SK-N-SH treated with all-trans-retinoic acid at 6 μM for 48 hours (cell line): ENCODE results near the gene SETMAR.

Experiments used
- ATAC-seq: fragments of 200-7000 bp; cut with Tn5 transposase; 3 replicates; pipeline ENCODE4 v1.9.1; 2020; ENCODE audit warnings: mild to moderate bottlenecking, moderate library complexity
- BACH2 ChIP-seq: fragments of 250-450 bp; sonication (Bioruptor Pico); IDR thresholded peaks from 2 replicates; pipeline ENCODE4 v1.9.0; 2021; ENCODE audit warnings: mild to moderate bottlenecking, borderline replicate concordance
- CREB5 ChIP-seq: fragments of 250-450 bp; sonication (Bioruptor Pico); IDR thresholded peaks from 2 replicates; pipeline ENCODE4 v1.5.1; 2020; ENCODE audit warnings: low read depth, mild to moderate bottlenecking, moderate library complexity
- ISL1 ChIP-seq: fragments of 250-450 bp; sonication (Bioruptor Pico); IDR thresholded peaks from 2 replicates; pipeline ENCODE4 v2.1.2; 2022; ENCODE audit warnings: mild to moderate bottlenecking, moderate library complexity
- OSR1 ChIP-seq: fragments of 250-450 bp; sonication (Bioruptor Pico); IDR thresholded peaks from 2 replicates; pipeline ENCODE4 v1.8.0; 2022; ENCODE audit warnings: moderate library complexity, mild to moderate bottlenecking, inconsistent platforms
- PATZ1 ChIP-seq: fragments of 250-450 bp; sonication (Bioruptor Pico); IDR thresholded peaks from 2 replicates; pipeline ENCODE4 v1.8.0; 2020; ENCODE audit warnings: mild to moderate bottlenecking, moderate library complexity, borderline replicate concordance
- POU6F1 ChIP-seq: fragments of 250-450 bp; sonication (Bioruptor Pico); IDR thresholded peaks from 2 replicates; pipeline ENCODE4 v1.8.0; 2021; ENCODE audit warnings: low read depth, mild to moderate bottlenecking, moderate library complexity, borderline replicate concordance
- PPARA ChIP-seq: fragments of 250-450 bp; sonication (Bioruptor Pico); IDR thresholded peaks from 2 replicates; pipeline ENCODE4 v1.5.0; 2020; ENCODE audit warnings: mild to moderate bottlenecking, borderline replicate concordance
- RARB ChIP-seq: fragments of 250-450 bp; sonication (Bioruptor Pico); IDR thresholded peaks from 2 replicates; pipeline ENCODE4 v1.8.0; 2021; ENCODE audit warnings: mild to moderate bottlenecking, moderate library complexity
- SNAI2 ChIP-seq: fragments of 250-450 bp; sonication (Bioruptor Pico); IDR thresholded peaks from 2 replicates; pipeline ENCODE4 v1.5.0; 2020; ENCODE audit warnings: mild to moderate bottlenecking, moderate library complexity
- TCF4 ChIP-seq: fragments of 250-450 bp; sonication (Bioruptor Pico); IDR thresholded peaks from 2 replicates; pipeline ENCODE4 v1.8.0; 2021; ENCODE audit warnings: mild to moderate bottlenecking, moderate library complexity, borderline replicate concordance
- TOX ChIP-seq: fragments of 250-450 bp; sonication (Bioruptor Pico); IDR thresholded peaks from 2 replicates; pipeline ENCODE4 v1.8.0; 2021; ENCODE audit warnings: mild to moderate bottlenecking, moderate library complexity, borderline replicate concordance
- TSHZ2 ChIP-seq: fragments of 250-450 bp; sonication (Bioruptor Pico); IDR thresholded peaks from 2 replicates; pipeline ENCODE4 v1.5.0; 2020; ENCODE audit warnings: mild to moderate bottlenecking, moderate library complexity
- ZC3H10 ChIP-seq: fragments of 250-450 bp; sonication (Bioruptor Pico); IDR thresholded peaks from 2 replicates; pipeline ENCODE4 v1.5.1; 2021; ENCODE audit warnings: mild to moderate bottlenecking, moderate library complexity
- ZFP3 ChIP-seq: fragments of 250-450 bp; sonication (Bioruptor Pico); IDR thresholded peaks from 2 replicates; pipeline ENCODE4 v1.5.0; 2020; ENCODE audit warnings: mild to moderate bottlenecking, moderate library complexity
- ZFP30 ChIP-seq: fragments of 450-650 bp; formaldehyde crosslinking; IDR thresholded peaks from 2 replicates; pipeline ENCODE4 v1.5.0; 2022; ENCODE audit warnings: mild to moderate bottlenecking, moderate library complexity
- ZNF565 ChIP-seq: fragments of 450-650 bp; formaldehyde crosslinking; conservative IDR thresholded peaks from 2 replicates; pipeline ENCODE4 v1.5.0; 2020; ENCODE audit warnings: low read depth, mild to moderate bottlenecking, moderate library complexity
- ZNF70 ChIP-seq: fragments of 450-650 bp; formaldehyde crosslinking; IDR thresholded peaks from 2 replicates; pipeline ENCODE4 v1.5.0; 2020; ENCODE audit warnings: mild to moderate bottlenecking, moderate library complexity
- ZNF8 ChIP-seq: fragments of 450-650 bp; formaldehyde crosslinking; IDR thresholded peaks from 2 replicates; pipeline ENCODE4 v1.5.0; 2020; ENCODE audit warnings: mild to moderate bottlenecking, moderate library complexity

SETMAR gene

GRCh38 chr3:4332991-4333390 is 29.8 kb downstream of the SETMAR start:
- TF ChIP-seq TOX (CRISPR knock-in tag): no peak
- TF ChIP-seq RARB: no peak
- no peak for TF ChIP-seq ZNF565 (CRISPR knock-in tag)
- TF ChIP-seq OSR1 (CRISPR knock-in tag): no peak
- no peak for TF ChIP-seq TSHZ2 (CRISPR knock-in tag)
- no peak for TF ChIP-seq ZFP3
- TF ChIP-seq TCF4: no peak
- TF ChIP-seq ISL1 (CRISPR knock-in tag): no peak
- no peak for TF ChIP-seq PATZ1
- TF ChIP-seq PPARA: no peak
- TF ChIP-seq ZNF70 (CRISPR knock-in tag): no peak
- TF ChIP-seq ZFP30 (CRISPR knock-in tag): no peak
- no peak for TF ChIP-seq BACH2 (CRISPR knock-in tag)
- no peak for ATAC-seq

- TF ChIP-seq ZNF8 (CRISPR knock-in tag) (no peak), SNAI2 (CRISPR knock-in tag) (no peak), PATZ1 (no peak), OSR1 (CRISPR knock-in tag) (no peak), ZC3H10 (CRISPR knock-in tag) (no peak), TSHZ2 (CRISPR knock-in tag) (no peak), TOX (CRISPR knock-in tag) (no peak), POU6F1 (CRISPR knock-in tag) (no peak), RARB (no peak), CREB5 (CRISPR knock-in tag) (no peak), ZNF565 (CRISPR knock-in tag) (no peak)
- ATAC-seq: no peak
Observed at GRCh38 chr3:4334548-4334947, 31.4 kb downstream of the SETMAR start.
